GM18499 (cell line): ENCODE results near the gene NAALADL2.
"Not testable (repeated sequence)": the region's sequence is repeated elsewhere in the genome, so short reads cannot be mapped to it uniquely, and the experiment has no call there.

Experiments
- ATAC-seq: cut with Tn5 transposase; IDR thresholded peaks from one replicate; pipeline ENCODE4 v1.9.1; 2021; ENCODE audit warnings: moderate number of reproducible peaks; ENCODE audit not compliant: insufficient read depth, unreplicated experiment

NAALADL2 gene

DNA sequence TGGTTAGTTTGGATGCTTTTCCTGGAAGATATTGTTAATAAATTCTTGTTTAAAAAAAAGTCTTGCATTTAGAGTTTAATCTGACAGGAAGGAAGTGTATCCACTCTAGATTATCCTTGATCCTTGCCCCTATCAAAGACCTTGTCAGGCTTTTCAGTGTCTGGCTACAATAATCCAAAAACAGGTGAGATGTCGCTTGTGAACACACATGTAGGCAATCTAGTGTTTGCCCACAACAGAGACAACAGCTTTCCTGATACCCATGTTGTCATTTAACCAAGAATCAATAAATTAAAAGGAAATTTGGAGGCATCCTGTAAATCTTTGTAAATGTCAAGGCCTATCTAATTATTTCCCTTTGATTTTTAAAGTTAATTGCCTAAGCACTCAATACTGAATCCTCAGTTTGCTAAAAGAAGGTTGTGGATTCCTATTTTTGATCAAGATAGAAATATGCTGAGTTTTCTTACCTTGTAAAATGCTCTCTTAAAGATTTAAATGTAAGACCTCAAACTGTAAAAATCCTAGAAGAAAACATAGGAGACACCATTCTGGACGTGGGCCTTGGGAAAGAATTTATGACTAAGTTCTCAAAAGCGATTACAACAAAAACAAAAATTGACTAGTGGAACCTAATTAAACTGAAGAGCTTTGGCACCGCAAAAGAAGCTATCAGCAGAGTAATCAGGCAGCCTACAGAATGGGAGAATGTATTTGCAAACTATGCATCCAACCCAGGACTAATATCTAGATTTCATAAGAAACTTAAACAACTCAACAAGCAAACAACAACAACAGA lies 207.7 kb downstream of the NAALADL2 start:
- ATAC-seq: no peak

DNA sequence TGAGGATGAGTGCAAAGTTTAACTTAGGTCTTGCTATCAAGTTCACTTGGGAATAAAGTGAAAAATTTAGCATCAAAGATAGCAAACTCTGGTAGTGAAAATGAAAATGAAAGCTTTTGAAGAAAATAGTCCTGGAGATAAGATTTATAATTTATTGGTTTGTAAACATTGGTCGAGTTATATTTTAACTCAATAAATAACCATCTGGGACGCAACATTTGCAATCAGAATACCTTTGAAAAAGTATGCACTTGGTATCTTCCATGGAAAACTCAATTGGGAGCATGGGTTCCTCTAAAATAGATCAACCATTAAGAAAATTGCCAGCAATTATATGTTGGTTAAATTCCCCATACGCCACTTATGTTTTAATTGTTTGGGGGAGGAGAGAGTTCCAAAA lies 209.5 kb downstream of the NAALADL2 start:
- no peak for ATAC-seq

- ATAC-seq: no peak
Measured at GRCh38 chr3:175070946-175071345, 211.8 kb downstream of the NAALADL2 start.

DNA sequence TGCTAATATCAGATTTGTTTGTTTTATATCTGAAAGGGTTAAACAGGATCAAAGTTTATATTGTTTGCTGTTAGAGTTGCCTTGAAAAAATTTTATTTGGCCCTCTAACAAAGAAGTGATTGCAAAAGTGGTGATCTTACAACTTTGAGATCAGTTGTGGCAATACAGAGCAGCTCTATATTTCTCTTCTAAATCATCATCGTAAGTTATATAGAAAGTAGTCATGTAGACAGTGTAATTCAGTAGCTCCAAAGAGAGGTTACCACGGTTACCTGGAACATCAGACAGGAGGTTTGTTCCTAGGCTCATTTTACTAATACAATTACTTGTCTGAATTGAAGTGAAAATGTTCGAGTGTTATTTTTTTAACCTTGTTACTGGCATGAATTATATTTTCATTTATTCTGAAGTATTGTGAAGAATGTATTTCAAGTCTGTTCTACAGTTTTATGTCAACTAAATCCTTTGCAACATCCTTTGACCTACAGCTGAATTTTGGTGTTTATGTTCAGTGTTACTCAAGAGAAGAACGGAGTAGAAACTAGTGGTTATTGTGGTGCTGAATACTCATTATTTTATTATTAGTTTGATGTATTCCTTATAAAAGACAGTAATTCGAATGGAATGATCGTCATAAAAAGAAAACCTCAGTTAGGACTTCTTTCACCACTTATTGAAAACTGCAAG lies 214.2 kb downstream of the NAALADL2 start:
- ATAC-seq: no peak

DNA sequence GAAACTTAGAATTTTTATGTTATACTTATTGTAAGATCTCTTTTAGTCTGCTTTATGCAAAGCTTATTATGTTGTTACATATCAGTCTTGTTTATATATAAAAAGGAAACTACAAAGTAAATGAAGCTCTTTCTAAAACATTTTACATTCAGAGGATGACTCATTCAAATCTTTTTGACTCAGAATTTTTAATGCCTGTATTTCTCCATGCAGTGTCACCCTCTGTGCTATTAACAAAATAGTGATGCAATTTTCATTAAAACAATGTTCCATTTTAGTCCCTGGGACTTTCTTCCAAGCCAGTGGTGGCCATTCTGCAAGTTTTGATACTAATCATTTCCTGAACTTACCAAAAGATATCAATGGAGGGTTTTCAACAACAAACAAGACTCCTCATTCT lies 216.1 kb downstream of the NAALADL2 start:
- ATAC-seq: no peak

DNA sequence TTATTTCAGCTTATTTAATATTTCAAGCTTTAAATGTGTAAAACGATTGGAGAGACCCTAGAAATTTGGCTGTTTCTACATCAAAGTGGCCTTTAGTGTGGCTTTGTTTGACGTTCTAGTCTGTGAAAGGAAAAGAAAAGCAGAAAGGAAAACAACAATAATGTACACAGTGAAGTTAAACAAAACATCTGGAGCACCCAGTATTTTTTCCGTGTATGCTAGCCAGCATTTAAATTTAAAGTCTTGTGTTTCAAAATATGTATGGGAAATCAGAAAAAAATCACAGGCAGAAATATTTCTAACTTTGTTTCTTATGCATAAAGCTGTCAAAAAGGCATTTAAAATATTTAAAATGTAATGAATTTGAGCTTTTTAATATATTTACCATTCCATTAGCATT lies 218.1 kb downstream of the NAALADL2 start:
- no peak for ATAC-seq

- ATAC-seq: no peak
Measured at GRCh38 chr3:175082631-175083030, 223.5 kb downstream of the NAALADL2 start.

GRCh38 chr3:175087128-175087527 lies 228.0 kb downstream of the NAALADL2 start:
- ATAC-seq: not testable (repeated sequence)

DNA sequence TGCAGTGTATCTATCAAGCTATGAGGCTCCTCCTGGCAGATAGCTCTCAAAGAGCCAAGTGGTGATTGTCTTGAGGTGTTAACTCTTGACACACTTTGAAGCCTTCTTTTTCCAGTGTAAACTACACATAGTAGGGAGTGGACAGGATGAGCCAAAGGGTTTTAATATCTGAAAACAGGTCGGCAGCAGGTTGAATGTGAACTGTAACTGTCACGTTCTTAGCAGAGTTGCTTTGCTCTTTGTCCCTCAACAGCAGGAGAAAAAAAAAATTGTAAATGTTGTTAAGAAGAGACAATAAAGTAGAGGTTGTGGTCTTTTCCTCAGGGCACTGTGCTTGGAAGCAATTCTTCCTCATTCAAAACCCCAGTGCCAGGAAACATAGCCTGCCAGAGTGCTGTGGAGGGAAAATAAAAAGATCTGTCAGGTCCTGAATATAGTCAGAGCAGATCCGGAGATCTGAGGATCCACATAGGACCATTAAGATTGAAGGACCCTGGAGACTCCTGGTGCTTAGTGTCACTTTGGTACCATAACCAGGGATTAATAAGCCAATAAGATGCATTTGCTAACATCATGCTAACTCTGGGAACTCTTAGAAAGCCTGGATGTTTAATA lies 229.7 kb downstream of the NAALADL2 start:
- no peak for ATAC-seq

- no peak for ATAC-seq
Measured at GRCh38 chr3:175091426-175092114, 232.4 kb downstream of the NAALADL2 start.

DNA sequence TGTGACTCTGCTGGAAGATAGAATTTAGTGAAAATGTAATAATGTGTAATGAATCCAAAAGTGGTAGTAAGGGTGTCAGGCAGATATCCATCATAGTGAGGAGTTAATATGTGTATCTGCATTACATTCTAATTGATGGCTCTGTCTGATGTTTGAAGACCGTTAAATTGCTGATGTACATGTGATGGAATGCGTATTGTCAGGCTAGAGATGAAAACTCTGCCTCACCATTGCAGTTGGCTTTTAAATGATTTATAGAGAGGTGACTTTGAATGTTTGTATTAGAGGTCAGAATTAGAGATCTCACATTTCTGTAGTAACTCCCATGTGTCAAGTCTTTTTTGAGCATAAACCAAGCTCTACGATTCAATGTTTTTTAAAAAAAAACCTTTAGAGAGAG lies 234.6 kb downstream of the NAALADL2 start:
- ATAC-seq: no peak

- ATAC-seq: no peak
Measured at GRCh38 chr3:175094344-175094743, 235.2 kb downstream of the NAALADL2 start.

- ATAC-seq: no peak
Measured at GRCh38 chr3:175098644-175099043, 239.5 kb downstream of the NAALADL2 start.

DNA sequence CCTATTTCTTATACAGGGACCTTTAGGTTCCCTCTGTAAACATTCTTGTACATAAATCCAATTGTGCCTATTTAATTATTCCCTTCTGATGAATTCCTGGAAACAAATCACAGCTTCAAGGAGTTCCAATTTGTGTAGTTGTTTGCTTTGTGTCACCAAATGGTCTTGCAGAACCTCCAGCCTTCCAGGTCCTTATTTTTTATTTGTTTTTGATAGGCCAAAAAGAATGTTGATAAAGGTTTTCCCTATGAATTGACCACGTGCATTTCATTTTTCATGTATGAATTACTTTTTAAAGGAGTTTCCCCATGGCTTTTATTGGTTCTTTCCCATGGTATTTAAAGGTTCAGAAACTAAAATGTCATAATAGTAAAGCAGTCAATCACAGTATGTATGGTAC lies 243.0 kb downstream of the NAALADL2 start:
- ATAC-seq: no peak

GRCh38 chr3:175103298-175103697 lies 244.2 kb downstream of the NAALADL2 start:
- no peak for ATAC-seq

DNA sequence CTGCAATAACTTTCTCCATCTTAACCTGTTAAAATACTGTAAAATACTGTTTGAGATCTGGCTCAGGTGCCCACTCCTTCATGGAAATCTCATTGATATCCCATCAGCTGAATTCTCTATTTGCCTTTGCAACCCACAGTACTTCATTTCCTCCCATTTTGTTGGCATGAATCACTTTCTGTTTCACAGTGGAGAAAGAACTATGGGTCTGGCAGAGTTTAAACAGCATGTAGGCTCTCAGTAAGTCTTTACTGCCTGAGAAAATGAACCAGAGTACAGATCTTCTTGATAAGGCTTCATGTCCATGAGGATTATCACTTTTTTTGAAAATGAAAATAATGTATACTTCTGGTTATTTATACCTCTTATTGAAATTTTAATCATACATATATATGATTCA lies 245.9 kb downstream of the NAALADL2 start:
- no peak for ATAC-seq

DNA sequence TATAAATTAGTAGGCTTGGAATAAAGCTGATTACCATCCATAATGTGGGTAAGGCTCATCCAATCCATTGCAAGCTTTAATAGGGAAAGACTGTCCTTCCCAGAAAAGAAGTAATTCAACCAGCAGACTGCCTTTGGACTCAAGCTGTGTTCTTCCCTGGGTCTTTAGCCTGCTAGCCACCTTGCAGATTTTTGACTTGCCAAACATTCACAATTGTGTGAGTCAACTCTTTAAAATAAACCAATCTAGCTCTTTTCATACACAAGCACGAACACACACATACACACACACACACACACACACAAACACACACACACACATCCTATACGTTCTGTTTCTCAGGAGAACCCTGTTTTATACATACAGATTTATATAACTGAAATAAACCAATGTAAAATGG lies 248.1 kb downstream of the NAALADL2 start:
- no peak for ATAC-seq

DNA sequence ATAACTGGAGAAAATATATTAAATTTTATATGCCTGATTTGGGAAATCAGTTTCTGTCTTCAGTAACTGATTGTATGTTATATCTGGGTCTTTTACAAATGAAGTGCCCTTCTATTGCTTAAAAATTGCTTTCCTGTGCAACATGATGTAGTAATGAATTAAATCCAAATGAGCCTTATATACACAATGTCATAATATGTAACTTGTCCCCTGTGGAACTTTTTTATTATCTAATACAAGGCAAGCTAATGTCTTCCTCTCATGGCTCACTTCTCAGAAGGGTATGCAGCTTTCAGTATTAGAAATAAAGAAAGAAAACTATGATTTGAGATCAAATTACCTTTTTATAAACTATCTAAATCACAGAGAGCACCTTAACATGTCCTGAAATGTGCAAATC lies 248.9 kb downstream of the NAALADL2 start:
- ATAC-seq: no peak

GRCh38 chr3:175108613-175109151 lies 249.5 kb downstream of the NAALADL2 start:
- ATAC-seq: no peak

- no peak for ATAC-seq
Measured at GRCh38 chr3:175111036-175111435, 251.9 kb downstream of the NAALADL2 start.
